HCEC 1CT (cell line): ENCODE results near the gene SF3B1.
"Not testable (repeated sequence)": the region's sequence is repeated elsewhere in the genome, so short reads cannot be mapped to it uniquely, and the experiment has no call there.

Experiments used
- DNase-seq: peaks from one replicate; pipeline ENCODE4 v3.0.0-alpha.2; 2017

The SF3B1 gene

DNA sequence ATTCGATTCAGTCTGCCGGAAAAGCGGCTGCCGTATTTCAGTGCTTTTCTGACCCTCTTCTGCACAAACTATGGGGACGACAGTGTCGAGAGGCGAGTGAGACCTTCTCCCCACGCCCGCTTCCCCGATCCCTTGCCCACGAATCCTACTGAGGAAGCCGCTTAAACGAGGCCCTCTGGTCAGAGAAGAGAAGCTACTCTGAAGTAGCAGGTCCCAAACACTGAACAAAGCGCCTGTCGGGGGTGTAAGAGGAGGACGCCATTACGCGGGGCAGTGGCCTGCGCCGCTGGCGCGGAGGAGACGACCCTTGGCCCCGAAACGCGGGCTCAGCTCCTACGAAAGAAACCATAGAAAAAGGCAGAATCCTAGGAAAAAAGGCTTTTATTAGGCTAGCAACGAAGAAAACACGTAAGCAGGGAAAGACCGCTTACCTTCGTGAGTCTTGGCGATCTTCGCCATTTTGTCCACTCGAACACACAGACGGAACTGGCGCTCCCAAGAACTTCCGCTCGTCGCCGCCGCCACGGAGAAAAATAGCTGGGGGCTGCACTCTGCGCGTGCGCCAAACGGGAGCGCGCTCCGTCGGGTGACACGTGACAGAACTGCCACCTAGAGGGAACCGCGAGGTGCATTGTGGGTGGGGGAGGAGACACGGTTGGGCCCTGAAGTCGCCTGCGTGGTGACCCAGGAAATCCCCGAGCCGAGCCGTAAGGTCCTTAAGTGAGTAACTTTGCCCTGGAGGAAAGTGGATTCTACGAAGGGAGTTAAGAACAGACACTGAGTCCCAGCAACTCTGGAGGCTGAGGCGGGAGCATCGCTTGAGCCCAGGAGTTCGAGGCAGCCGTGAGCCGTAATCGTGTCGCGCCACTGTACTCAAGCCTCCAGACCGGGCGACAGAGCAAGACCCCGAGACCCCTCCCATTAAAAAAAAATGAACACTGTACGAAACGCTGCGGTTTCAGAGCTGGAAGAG lies at the start of gene SF3B1:
SF3B1 (minus strand) TSS at position 488 of the 973 bp plus-strand sequence; CDS start at position 459, 29 bp downstream.
- DNase-seq = peak; percentile 96

DNA sequence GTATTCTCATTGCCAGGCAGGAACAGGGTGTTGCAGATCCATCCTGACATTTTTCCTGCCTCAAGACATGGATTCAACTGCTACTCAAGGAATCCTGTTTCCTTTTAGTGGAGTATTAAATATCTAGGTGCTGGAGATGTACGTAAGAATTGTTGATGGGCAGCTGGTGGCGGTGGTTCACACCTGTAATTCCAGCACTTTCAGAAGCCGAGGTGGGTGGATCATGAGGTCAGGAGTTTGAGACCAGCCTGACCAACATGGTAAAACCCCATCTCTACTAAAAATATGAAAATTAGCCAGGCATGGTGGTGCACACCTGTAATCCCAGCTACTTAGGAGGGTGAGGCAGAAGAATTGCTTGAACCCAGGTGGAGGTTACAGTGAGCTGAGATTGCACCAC lies 49.4 kb upstream of the SF3B1 start:
- not testable (repeated sequence) for DNase-seq

GRCh38 chr2:197480165-197481036 lies 45.6 kb upstream of the SF3B1 start:
- no peak for DNase-seq

DNA sequence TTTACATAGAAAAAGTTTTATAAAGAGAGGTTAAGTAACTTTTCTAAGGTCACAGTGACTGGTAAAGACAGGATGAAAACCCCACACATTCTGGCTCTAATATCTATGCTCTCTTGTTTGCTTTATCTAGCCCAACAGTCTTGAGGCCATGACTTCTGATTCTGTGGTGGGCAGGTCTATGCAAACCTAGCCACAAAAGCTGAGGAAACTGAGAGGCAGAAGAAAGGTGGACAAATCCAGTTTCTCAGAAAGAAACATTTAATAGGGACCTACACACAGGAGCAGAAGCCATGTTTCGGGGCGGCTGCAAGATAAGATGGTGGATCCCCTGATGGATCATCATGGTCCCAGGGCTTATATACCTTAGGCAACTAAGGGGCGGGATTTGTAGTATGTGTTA lies 43.0 kb upstream of the SF3B1 start:
- DNase-seq = no peak

GRCh38 chr2:197472166-197472565 lies 37.3 kb upstream of the SF3B1 start:
- DNase-seq = no peak

GRCh38 chr2:197464175-197464574 lies 29.3 kb upstream of the SF3B1 start:
- DNase-seq = peak; percentile 16

DNA sequence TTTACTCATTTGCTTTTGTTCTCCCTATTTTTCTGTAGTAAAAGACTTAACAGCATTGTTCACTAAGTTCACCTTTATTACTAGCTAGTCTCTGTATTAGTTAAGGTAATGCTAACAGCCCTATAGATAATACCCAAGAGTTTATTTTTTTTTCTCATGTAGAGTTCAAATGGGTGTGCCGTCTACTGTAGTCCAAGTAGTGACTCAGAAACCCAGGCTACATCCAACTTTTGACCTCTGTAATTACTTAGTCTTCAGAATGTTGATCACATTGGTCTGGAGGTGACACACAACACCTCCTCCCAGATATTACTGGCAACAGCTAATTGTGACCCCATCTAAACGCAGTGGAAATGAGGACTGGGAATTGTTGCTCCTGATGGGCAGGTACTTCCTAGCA lies 26.2 kb upstream of the SF3B1 start:
- peak; percentile 33 for DNase-seq

GRCh38 chr2:197460649-197461048 lies 25.8 kb upstream of the SF3B1 start:
- no peak for DNase-seq

- DNase-seq = no peak
Observed at GRCh38 chr2:197455428-197455827, 20.6 kb upstream of the SF3B1 start.

DNA sequence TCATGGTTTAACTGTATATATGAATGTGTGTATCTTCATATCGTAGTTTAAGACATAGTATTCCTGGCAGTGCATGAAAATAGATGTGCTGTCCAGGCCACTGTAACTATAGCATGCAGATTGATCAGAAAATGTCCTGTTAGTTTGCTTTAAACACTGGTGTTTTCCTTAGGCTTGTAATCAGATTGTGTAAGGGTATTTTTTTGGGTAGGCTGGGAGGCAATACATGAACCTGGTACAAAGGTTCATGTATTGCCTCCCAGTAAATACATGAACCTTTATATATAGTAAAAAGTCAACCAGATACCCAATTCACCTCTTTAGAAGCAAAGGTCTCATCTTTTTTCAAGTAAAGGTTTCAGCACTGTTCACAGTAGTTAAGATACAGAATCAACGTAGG lies 20.1 kb upstream of the SF3B1 start:
- no peak for DNase-seq

GRCh38 chr2:197453914-197454398 lies 19.1 kb upstream of the SF3B1 start:
- DNase-seq = no peak

- DNase-seq = peak; percentile 100
Observed at GRCh38 chr2:197453123-197453913, 18.5 kb upstream of the SF3B1 start, which contains the start of gene COQ10B. Gene COQ10B (plus strand): TSS chr2:197453552. CDS start chr2:197453561, 9 bp downstream.

- no peak for DNase-seq
Observed at GRCh38 chr2:197452754-197453122, 17.9 kb upstream of the SF3B1 start.

DNA sequence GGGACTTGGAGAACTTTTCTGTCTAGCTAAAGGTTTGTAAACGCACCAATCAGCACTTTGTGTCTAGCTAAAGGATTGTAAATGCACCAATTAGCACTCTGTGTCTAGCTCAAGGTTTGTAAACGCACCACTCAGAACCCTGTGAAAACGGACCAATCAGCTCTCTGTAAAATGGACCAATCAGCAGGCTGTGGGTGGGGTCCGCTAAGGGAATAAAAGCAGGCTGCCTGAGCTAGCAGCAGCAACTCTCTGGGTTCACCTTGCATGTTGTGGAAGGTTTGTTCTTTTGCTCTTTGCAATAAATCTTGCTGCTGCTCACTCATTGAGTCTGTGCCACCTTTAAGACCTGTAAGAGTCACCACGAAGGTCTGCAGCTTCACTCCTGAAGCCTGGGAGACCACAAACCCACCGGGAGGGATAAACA lies 16.1 kb upstream of the SF3B1 start:
- not testable (repeated sequence) for DNase-seq

- DNase-seq = no peak
Observed at GRCh38 chr2:197450465-197450864, 15.6 kb upstream of the SF3B1 start.

DNA sequence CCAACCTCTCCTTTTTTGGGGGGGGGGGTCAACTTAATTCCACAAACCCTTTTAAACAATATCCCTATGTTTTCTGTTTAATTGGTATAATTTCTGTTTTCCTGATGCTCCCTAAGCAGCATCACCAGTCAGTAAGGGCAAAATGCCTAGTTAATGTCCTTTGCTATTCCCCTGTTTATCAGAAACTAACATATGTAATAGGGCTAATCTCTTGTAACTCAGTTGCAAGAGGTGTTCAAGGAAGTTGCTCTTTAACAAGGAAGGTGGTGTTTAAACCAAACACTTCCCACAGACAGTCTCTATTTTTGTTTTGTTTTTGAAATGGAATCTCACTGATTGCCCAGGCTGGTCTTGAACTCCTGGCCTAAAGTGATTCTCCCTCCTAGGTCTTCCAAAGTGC lies 12.0 kb upstream of the SF3B1 start:
- DNase-seq = no peak

DNA sequence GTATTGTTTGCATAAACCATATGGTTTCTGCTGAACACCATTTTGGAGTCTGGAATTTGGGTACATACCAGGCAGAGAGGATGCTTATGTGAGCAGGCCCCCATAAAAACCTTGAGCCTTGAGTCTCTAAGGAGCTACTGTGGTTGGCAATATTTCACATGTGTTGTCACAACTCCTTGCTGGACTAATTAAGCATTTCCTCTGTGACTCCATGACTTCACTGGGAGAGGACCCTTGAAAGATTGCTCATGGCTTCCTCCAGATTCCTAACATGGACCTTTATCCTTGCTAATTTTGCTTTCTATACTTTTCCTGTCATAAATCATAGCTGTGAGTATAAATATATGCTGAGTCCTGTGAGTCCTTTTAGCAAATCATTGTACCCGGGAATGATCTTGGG lies 10.9 kb upstream of the SF3B1 start:
- DNase-seq = no peak

- no peak for DNase-seq
Observed at GRCh38 chr2:197442857-197443256, 8.0 kb upstream of the SF3B1 start.

DNA sequence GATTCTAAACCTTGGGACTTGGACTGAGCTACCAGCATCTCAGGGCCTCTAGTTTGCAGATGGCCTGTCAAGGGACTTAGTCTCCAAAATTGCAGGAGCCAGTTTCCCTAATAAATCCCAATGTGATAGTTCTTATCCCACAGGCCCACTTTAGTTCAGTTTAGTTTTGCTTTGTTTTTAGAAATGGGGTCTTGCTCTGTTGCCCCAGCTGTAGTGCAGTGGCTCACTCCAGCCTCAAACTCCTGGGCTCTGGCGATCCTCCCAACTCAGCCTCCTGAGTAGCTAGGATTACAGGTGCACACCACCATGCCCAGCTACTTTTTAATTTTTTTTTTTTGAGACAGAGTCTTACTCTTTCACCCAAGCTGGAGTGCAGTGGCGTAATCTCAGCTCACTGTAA lies 2.6 kb upstream of the SF3B1 start:
- no peak for DNase-seq

GRCh38 chr2:197435598-197436420 lies 981 bp upstream of the SF3B1 start:
- no peak for DNase-seq

- DNase-seq = no peak
Observed at GRCh38 chr2:197433780-197434438, 919 bp downstream of the SF3B1 start.
